Embryonic facial prominence (tissue), 1 donor: ENCODE data around the gene CLCF1.
"Not testable (repeated sequence)": the region's sequence is repeated elsewhere in the genome, so short reads cannot be mapped to it uniquely, and the experiment has no call there.

Experiments used
- DNase-seq: peaks from one replicate; pipeline ENCODE4 v3.0.0-alpha.2; 2016; ENCODE audit errors: extremely low spot score

CLCF1 gene

DNA sequence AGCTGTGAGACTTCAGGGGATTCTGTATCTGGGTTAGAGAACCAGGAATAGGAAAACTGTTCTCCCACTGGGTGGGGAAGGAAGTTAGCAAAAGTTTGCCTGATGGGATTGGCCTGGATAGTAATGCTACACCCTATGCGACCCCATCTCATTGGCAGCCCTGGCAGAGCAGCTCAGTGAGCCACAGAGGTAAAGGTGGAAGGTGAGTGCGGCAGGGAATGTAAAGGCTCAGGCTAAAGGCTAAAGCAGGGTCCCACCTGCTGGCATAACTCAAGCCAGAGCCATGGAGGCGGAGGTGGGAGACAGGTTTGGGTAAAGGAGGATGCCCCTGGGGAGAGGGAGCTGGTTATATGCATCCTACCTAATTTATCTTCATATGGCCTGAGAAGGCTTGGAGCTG, 51.3 kb downstream of the CLCF1 start:
- DNase-seq, result no peak

DNA sequence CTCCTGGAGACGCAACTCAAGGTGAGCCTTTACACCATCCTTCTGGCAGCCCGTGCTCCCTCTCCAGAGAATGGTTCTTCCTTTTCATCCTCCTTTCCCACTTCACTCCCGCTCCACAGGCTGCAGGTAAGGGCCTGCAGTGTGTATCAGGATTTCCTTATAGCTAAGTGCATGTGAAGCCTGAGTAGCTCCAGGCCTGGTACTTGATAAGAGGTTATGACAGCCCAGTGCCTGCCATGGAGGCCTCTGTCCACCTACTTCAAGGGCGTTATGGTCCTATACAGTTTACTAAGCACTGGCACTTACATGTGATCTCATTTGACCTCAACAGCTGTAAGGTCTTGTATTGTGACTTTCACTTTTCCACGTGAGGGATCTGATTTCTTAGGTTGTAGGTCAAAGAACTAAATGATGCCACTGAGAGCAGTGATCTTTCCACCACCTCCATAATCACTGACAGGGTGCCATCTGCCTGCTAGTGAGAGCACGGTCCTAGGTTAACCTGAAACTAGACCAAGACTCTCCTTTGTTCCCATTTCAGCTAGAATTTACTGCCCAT, 52.0 kb downstream of the CLCF1 start:
- no peak for DNase-seq

GRCh38 chr11:67320691-67321090, 52.7 kb downstream of the CLCF1 start:
- no peak for DNase-seq

DNA sequence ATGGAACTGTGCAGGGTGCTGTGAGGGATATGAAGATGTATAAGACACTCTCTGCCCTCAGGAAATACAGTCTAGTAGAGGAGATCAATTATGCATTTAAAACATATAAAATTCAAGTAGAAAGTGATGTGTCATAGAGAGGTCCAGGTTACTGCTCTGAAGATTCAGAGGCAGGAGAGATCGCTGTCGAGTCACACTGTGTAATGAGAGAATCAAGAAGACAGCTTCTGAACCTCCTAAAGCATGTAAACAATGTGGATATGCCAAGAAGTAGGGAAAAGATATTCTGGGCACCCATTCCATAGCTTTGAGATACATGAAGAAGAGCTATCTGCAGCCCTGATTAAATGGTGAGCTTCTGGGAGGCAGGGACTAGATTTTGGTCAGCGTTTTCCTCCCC, 53.4 kb downstream of the CLCF1 start:
- DNase-seq, result no peak

DNA sequence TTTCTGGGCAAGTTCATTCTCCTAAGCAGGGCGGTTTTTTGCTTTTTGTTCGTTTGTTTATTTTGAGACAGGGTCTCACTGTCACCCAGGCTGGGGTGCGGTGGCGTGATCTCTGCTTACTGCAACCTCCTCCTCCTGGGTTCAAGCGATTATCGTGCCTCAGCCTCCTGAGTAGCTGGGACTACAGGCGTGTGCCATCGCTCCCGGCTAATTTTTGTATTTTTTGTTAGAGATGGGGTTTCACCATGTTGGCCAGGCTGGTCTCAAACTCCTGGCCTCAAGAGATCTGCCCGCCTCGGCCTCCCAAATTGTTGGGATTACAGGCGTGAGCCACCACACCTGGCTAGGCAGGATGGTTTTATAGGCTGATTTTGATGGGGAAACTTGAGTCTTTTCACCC, 54.5 kb downstream of the CLCF1 start:
- not testable (repeated sequence) for DNase-seq

GRCh38 chr11:67317888-67318555, 55.4 kb downstream of the CLCF1 start:
- no peak for DNase-seq

- peak; percentile 87 for DNase-seq
These were observed 56.1 kb downstream of the CLCF1 start for GRCh38 chr11:67317205-67317887.

- DNase-seq, result no peak
These were observed 56.6 kb downstream of the CLCF1 start for GRCh38 chr11:67316882-67317204.

- DNase-seq, result no peak
These were observed 58.0 kb downstream of the CLCF1 start for GRCh38 chr11:67315325-67315909.

GRCh38 chr11:67314218-67314617, 59.2 kb downstream of the CLCF1 start:
- no peak for DNase-seq
